ENCODE measurements around the gene FGD5.

DNA sequence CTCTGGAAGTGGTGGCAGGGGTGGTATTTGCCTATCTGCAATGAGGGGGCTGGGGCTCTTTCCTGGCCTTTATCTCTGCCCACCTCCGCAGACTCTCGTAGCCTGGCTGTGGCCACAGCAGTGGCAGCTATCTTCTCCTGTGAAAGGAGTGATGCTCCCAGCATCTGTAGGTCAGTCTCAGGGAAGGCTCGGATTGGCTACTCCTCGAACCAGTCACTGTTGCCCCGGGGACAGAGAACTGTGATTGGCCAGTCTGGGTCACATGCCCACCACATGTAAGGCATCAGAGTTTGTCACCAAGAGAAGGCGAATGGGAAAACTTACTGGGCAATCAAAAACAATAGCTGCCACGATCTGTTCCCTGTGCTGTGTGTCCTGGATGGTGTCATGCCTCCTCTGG, 30.1 kb upstream of the FGD5 start:
- TF ChIP-seq GATA2 (IDR thresholded peaks at IDR 0.05; ENCODE audit: low read depth, low read length) (no peak), GATA3 (IDR thresholded peaks at IDR 0.05; ENCODE audit: low read depth, low read length) (no peak)
